Hematopoietic multipotent progenitor cell (in vitro differentiated cells): Measurements from ENCODE around the gene SP140L. TPM values are rescaled to one million over a fixed set of nuclear protein-coding genes. Genes with fewer than 3 reads are reported as not detected.
A peak's percentile ranks its signal among the peaks of the same experiment; 100 is the strongest.
"Not testable (repeated sequence)": the region's sequence is repeated elsewhere in the genome, so short reads cannot be mapped to it uniquely, and the experiment has no call there.

Experiments
- DNase-seq, 3 donors: peaks; one replicate each; pipeline ENCODE4 v3.0.0-alpha.2; 2011 to 2015; ENCODE audit warnings: low read depth in 2 of 3, low spot score in 2 of 3
- total RNA-seq: library from RNA; depleted of rRNA; stranded (reverse); fragments of >200 nt; gene quantifications from one replicate; pipeline ENCODE4 v1.2.3, GENCODE V29; 2012

SP140L gene
- total RNA-seq, 1 donor: 5.4 TPM

DNA sequence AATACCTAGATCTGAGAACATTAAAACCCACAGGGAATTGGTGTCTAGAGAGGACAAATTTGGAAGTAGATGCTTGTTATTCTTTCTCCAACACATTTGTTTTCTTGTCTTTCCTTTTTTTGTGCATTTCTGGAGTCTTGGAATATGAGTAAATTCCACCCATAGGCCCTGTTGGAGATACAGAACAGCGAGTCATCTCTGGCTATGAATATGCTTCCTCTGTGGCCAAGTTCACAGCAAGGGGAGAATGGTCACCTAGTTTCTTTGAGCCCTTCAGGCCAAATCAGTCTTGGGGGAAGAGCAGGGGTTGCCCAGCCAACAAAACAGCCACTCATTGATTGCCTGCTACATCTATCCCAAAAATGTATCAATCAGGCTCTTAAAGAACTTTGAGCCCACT is 31.3 kb downstream of the SP140L start:
- DNase-seq: no peak

DNA sequence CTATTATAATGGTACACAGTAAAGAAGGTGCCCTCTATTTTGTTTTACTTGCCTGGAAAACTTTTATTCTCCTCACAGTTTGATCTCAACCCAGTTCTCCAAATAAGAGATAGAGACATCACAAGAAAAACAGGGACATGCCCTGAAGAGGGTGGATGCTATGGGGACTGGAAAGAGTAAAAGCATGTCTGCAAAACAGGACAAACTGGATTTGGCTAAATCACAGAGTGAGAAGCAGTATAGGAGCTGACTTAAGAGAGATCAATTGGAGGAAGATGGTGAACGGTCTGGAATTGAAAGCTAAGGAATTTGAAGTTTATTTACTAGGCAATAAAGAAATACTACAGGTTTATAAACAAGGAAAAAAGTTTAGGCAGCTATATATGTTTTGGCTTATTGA is 33.0 kb downstream of the SP140L start:
- no peak for DNase-seq

DNA sequence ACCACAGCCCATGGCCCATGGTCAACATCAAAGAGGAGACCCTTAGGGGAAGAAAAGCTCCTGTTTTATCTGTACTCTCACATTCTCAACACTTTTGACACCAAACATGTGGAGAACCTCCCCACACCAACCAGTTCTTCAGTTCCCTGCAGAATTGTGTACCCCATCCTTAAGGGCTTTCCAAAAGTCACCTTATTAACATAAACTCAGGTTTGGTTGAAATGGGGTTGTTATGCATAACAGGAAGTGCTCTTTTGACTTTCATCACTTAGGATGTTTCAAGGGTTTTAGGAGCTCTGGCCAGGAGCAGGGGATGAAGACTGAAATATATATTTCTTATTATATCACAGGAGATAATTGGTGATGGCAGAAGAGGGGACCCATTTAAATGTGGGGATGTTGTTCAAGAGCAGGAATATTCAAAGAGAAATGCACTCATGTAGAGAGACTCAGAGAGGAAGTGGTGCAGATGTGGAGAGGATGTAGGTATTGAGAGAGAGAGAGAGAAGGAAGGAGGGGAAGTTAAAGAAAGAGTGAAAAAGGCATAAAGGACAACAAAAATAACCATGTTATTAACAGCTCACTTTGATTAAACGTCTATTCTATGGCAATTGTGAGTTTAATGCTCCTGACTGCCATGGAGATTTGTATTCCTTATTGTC is 35.2 kb downstream of the SP140L start:
- no peak for DNase-seq

DNA sequence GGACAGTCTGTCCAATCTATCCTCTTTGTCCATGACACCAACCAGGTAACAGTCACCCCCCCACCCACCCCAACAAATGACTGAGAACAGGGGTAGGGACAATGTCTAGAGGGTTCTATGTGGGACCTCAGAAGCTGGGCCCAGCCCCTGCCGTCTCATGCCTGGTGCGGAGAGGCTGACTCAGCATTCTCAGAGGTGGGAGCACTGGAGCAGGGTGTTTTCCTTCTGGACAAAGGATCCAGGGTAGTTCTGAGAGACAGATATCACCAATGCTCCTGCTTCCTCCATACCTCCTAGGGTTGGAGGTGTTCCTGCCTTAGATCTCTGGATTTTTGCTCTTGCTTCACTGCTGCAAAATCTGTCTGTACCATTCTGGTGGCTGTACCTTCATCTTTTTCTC is 55.1 kb downstream of the SP140L start:
- no peak for DNase-seq

DNA sequence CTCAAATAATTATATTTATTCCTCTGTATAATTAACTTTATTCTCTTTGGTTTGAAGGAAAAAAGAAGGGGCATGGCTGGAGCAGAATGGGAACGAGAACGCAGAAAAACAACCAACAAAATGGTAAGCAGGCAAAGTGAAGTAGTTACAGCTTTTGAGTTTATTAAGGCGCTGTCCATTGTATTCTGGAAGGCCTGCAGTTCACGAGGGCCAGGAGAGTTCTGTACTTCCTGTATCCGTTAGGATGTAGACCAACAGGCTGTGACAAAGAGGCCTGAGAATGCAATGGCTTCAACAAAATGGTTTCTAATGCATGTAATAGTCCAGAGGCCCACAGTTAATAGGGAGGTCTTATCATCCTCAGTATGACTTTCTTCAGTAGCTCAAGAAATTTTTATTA is 56.5 kb downstream of the SP140L start:
- no peak for DNase-seq

DNA sequence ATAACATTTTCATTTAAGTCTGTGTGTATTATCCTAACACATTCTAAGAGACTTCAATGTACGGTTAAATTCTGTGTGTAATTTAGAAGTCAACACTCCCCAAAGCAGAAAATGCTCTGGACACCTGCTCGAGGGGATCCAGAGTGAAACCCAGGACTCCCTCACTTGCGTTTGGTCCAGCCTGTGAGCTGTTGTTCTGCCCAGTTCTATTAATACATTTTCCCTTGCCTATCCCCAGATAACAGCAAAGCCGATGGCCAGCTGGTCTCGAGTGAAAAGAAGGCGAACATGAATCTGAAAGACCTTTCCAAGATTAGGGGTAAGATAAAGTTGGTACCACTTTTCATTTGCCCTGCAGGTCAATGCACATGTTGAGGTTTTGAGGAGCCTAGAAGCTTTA is 58.0 kb downstream of the SP140L start:
- no peak for DNase-seq

DNA sequence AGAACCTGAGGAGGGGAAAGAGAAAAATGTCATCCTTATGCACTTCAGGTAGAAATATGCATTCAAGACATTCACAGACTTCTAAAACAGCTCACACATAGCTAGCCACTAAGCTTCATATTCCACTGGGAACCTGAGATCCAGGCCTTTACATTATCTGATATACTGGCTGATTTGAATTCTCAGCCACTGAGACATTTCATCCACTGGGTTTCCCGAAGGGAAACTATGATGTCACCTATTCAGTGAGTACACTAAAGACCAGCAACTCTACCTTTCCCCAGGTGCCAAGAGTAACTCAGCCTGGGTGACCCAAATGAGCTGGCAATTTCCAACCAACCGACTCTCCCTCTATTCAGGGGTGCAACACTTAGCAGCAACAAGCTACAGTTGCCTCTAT is 67.3 kb downstream of the SP140L start:
- DNase-seq: no peak

DNA sequence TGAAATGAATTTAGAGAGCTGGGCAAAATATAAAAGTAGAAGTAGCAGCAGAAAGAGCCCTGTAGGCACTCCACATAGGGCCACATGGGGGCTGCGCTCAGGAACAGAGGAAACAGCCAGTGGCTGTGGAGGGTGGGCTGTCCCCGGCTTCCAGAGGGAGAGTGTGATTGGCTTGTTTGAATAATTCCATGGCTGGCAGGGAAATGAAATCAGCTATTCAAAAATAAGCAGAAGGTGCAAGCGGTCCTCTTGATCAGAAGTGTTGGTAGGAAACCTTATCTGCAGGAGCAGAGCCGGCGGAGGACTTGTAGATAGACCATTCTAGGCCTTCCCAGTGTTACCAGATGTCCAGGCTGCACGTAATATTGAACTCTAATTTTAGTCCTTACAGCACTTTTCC is 71.7 kb downstream of the SP140L start:
- not testable (repeated sequence) for DNase-seq

DNA sequence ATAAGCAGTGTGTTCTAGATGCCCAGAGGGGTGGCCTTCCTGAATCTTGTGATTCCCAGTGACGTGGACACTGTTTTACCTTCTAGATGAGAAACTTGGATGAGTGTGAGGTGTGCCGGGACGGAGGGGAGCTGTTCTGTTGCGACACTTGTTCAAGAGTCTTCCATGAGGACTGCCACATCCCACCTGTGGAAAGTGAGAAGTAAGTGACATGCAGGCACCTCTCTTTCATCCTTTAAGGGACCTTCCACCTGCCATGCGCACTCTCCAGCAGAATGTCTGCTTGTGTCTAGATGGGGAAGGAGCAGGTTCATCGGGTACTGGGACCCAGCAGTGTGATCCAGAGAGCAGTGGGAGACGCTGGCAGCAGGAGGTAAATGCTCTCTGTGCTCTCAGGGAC is 73.0 kb downstream of the SP140L start:
- no peak for DNase-seq

DNA sequence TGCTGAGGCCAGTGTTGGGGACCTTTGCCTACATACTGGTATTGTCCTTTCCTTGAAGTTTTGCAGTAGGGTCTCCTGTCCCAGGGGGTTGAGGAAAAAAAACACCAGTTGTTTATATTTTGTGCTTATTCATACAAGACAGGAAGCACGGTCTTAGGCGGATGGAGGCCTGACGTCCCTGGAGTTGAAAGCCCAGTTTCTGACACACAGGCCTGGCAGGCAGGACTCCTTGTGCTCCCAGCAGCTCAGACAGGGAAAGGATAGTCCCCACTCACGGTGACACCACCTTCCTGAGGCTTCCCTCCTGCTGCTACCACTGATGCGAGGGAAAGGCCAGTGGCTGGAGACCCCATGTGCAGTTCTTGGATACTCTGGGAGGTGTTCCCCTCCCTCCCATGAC is 73.5 kb downstream of the SP140L start:
- DNase-seq: no peak

DNA sequence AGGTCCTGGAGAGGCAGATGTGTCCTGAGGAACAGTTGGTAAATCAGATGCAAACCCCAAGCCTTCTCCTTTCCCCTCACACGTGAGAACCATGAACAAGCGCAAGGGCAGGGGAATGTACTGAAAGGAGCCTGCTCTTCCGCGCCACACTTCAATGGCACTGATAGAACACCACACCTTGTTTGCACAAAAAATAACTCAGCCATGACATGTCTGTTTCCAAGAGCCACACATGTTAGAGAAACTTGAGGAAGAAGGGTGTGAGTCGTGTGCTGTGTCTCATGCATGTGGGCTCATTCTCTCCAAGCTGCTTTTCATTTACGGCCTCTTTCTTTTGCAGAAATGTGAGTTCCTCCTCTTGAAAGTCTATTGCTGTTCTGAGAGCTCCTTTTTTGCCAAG is 74.0 kb downstream of the SP140L start:
- not testable (repeated sequence) for DNase-seq

DNA sequence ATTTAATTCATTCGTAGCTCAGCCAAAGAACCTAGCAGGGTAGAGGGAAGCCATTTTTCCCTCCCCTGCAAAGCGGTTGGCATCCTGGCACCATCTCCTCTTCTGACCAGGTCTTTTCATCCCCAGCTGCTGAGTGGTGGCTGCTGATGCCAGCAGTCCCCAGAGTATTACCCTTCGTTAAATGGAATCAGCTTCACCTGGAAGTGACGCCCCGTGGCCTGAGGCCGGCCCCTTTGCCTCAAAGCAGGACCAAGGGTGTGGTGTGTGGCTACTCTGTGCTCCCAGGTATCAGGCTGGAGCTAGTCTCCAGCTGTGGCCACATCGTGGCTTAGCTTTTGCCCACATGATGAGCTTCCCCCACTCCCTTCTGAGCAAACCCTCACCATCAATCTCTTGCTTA is 76.8 kb downstream of the SP140L start:
- no peak for DNase-seq

DNA sequence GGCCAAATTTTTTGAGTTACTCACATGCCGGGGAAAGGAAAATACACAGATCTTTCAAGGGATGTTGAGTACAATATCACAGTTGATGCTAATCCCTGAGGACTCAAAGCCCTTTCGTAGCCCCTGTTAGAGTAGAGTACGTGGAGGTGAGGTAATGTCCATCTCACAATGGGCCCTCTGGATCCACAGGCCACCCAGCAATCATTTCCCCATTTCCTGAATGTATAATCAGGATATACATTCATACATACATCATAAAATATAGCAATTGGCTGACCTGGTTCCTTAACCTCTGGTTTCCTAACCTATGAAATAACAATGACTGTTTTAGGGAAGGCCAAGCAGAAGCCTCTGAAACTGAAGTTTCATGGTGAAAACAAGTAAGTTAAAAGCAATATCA is 78.8 kb downstream of the SP140L start:
- DNase-seq: no peak

DNA sequence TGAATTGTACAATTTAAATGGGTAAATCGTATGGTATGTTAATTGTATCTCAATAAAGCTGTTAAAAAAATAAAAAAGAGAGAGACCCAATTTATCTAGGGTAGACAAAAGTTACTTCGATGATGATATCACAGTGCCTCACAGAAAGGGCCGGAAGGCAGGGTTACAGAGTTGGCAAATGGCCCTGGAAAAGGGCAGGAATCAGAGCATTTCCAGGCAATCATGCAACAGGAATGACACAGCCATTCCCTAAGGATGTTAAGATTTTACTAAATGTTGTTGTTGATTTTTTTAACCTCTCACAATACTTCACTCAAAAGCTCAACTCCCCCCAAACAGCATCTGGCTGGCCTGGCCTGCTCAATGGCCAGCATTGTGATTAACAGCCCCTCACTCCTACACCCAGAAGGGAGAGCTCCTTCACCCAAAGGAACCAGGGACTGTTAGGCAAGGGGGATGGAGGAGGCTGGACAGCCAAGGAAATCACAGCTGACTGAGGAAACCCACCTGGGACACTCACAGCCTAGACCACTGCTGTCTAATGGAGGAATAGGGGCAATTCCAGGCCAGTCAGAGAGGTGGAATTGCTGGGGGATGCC is 81.3 kb downstream of the SP140L start:
- DNase-seq: no peak

DNA sequence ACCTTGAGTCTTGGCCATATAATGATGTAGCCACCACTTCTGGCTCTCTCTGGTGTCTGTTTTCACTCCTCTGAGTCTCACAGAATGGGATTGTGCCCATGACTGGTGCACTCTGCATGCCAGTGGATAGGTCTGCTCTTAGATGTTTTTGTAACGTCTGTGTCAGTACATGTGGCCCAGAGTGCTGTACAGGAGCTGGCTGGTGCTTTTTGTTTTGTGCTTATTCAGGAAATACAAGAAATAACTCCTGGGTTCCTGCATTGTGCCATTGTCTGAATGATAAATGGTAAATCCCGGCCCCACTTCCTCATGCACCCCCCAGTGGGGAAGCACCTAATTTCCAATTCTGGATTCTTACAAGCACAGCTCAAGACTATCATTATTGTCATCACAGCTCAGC is 82.3 kb downstream of the SP140L start:
- not testable (repeated sequence) for DNase-seq

DNA sequence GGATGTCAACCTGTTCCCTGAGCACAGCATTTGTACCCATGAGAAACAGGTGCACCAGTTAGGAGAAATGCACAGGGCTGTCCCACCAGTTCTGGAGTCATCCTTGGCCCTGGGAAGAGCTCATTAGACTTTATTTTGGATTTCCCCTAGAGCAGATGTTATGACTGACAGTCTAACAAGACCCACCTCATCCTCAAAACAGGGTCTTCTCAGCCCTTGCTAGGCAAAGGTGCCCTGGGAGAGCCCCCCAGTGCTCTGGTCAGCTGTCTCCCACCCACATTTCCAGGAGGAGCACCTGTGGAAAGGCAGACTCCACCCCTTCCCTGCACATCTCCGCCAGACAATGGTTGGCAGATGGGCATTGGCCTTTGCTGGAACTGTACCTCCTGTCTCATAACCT is 83.3 kb downstream of the SP140L start:
- DNase-seq: no peak

DNA sequence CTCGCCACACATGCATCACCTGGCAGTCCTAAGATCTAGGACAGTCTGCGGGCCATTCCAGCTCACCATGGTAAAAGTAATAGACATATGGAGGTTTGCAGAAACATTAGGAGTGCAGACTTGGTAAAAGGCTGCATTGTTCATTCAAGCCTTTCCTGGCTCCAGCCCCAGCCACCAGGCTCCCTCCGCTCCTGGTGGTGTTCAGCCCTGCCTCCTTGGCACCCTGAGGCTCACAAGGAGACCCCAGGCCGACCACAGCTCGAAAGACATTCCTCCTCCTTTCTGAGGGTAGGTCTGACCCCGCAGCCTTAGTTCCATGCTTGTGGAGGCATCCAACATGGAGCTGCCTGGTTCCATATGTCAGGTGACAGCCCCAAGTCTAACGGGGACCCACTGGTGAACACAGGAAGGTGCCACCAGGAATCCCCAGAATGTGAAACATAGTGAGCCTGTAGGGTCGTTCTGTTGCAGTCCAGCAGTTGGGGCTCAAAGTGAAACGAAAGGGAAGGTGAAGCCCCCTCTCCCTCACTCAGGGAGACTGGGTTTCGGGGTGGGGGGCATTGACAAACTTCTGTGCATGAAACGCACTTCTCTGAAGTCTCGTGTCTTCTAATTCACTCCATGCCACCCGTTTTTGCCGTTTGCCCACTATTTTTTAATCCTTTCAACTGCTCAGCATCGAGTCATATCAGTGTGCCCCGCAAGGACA is 84.0 kb downstream of the SP140L start:
- peak in 2 of 3 donors; percentile 29 to 42 for DNase-seq

DNA sequence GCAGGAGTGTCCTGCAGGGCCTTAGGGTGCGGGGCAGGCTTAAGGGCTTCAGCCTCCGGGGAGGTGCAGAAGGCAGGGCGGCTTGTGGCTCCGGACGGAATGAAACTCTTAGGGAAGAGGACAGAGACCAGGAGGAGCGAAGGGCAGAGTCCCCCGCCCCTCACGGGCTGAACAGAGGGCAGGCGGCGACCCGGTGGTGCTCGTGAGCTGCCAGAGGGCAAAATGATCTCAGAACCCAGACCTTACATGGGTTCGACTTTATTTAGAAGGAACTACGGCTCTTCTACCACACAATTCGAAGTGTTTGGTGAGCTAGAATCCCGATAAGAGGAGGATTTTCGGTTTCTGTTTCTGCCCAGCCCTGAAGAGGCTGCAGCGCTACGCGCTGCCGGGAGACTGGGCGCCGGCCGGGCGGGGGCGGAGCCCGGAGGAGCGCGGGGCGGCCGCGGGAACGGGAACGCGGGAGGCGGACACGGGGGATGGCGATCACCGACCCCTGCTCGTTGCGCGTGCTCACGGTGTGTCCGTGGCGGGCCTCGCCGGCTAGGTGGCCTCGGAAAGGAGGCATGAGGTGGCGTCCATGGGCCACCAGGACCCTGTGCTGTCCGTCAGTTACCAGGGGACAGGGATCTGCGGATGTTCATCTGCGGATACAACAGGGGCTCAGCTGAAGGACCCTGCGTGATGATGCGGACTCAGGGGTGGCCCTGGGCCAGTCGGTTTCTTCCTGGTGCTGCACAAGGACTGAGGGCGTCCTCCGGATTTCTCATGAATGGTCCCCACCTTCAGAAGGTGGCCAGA is 84.8 kb downstream of the SP140L start:
- peak; percentile 33 to 70 (median 69) for DNase-seq

DNA sequence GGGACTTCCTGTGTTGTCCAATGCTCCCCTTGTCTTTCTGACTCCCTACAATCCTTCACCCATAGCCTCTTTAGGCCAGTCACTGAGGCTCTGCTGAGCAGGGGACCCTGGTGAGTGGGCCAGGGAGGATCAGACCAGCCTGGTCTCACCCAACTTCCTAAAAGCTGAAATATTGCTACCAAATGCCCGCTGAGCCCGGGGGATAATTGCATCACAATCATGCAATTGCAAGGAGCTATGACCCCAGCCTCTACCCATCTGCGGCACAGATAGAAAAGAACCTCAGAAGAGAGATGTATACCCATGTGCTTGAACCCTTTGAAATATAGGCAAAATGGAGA is 85.3 kb downstream of the SP140L start:
- no peak for DNase-seq

DNA sequence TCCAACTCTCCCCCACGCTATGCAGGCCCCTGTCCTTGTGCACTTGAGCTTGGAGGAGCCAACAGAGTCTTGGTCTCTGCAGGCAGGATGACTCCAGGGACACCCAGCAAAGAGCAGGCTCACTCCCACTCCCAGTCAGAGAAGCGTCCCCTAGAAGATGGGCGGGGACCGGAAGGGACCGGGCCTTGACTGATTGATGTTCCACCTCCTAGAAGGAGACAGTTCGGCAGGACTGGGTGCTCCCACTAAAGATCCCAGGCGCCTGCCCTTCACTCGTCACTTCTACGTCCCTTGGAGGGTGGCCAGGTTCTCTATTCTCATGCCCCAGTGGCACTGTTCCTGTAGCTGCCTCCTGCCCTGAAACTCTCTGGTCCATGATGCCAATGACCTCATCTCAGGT is 85.9 kb downstream of the SP140L start:
- no peak for DNase-seq

DNA sequence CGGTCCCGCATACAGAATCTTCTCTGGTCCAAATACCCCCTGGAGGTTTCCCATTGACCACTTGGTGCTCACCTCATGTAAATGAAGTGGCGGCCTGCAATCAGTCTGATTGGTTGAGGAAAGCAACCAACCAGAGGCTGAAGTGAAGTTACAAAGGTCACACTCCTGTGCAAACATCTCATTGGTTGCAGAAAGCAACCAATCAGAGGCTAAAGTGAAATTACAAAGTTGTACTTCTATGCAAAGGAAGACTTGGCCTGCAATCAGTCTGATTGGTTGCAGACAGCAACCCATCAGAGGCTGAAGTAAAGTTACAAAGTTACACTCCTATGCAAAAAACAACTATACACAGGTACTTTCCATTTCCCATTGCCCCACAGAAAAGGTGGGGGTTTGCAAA is 86.5 kb downstream of the SP140L start:
- no peak for DNase-seq

DNA sequence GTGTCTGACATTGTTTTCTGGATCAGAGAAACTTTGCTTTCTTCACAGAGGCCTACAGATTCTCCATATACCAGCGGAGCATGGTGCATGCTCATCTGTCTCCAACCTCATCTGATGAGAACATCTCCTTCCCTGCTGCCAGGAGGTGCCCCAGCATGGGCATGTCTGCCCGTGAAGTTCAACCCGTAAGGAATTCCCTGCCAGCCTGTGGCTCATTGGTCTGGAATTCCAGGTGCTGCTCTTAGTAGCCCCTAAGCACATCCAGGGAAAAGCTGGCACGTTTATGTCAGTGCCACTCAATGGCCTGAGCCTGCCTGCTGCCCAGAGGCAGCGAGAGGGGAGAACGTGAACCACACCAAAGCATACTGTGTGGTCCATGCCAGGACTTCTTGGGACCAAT is 87.3 kb downstream of the SP140L start:
- no peak for DNase-seq
